Measurements from ENCODE around the gene MLN. TPM values are rescaled to one million over a fixed set of nuclear protein-coding genes. Genes with fewer than 3 reads are reported as not detected.

Gene MLN
- not detected for total RNA-seq

GRCh38 chr6:33803571-33804053, at the start of gene MLN:
TSS of gene MLN (minus strand) at chr6:33804003. CDS start at chr6:33801163, 2,840 bp downstream.
- no peaks in the 10 kb centered on the region for H3K27me3 ChIP-seq
- intact Hi-C loops (cut with DNase I; ENCODE audit: low total_unique reads): no loop called here
- DNase-seq: no peak
- H3K4me1 ChIP-seq: no peaks in the 10 kb centered on the region
- no peak within 1 kb of the TSS for H3K4me3 ChIP-seq
- H3K27ac ChIP-seq: no peak within 1 kb of the TSS
- H3K36me3 ChIP-seq: no peaks in the 10 kb centered on the region
- no peaks in the 10 kb centered on the region for H3K9me3 ChIP-seq
- TF ChIP-seq, protein P1, sequence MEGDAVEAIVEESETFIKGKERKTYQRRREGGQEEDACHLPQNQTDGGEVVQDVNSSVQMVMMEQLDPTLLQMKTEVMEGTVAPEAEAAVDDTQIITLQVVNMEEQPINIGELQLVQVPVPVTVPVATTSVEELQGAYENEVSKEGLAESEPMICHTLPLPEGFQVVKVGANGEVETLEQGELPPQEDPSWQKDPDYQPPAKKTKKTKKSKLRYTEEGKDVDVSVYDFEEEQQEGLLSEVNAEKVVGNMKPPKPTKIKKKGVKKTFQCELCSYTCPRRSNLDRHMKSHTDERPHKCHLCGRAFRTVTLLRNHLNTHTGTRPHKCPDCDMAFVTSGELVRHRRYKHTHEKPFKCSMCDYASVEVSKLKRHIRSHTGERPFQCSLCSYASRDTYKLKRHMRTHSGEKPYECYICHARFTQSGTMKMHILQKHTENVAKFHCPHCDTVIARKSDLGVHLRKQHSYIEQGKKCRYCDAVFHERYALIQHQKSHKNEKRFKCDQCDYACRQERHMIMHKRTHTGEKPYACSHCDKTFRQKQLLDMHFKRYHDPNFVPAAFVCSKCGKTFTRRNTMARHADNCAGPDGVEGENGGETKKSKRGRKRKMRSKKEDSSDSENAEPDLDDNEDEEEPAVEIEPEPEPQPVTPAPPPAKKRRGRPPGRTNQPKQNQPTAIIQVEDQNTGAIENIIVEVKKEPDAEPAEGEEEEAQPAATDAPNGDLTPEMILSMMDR (IDR thresholded peaks at IDR 0.05): no peak
- no peak for TF ChIP-seq POLR2A (IDR thresholded peaks at IDR 0.05)

DNA sequence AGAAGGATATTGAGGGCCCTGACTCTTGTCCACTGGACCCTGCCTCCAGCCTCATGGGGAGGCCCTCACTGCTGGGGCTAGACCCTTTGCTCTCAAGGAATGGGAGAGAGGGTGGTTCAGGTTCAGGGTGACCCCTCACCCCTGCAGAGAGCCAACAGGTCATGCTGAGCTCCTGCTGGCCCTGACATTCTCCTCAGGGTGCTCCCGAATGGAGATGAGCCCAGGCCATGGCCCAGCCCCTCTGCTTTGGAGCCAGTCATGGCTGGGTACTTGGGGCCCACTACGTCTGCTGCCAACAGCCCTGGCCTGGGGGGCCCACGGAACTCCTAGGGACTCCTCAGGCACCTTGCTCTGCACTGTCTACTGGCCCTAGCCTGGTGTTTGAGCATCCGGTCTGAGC, 49.2 kb upstream of the MLN start:
- H3K4me1 ChIP-seq: peaks cover 0 to 3% of the 10 kb centered on the region in 2 donors
- TF ChIP-seq POLR2A (IDR thresholded peaks at IDR 0.05): no peak
- TF ChIP-seq, protein P1 (IDR thresholded peaks at IDR 0.05): no peak
- intact Hi-C loops (cut with DNase I; ENCODE audit: low total_unique reads): no loop called here
- no peaks in the 10 kb centered on the region for H3K36me3 ChIP-seq
- DNase-seq: no peak
- H3K27ac ChIP-seq: no peak overlapping the region
- no peaks in the 10 kb centered on the region for H3K9me3 ChIP-seq
- H3K4me3 ChIP-seq: no peak overlapping the region
- no peaks in the 10 kb centered on the region for H3K27me3 ChIP-seq

- no peak for TF ChIP-seq POLR2A (IDR thresholded peaks at IDR 0.05)
- TF ChIP-seq, protein P1 (IDR thresholded peaks at IDR 0.05): peak; percentile 18 to 39 (median 28)
- no peaks in the 10 kb centered on the region for H3K9me3 ChIP-seq
- intact Hi-C loops (cut with DNase I; ENCODE audit: low total_unique reads): no loop called here
- no peaks in the 10 kb centered on the region for H3K4me1 ChIP-seq
- no peak for DNase-seq
- no peaks in the 10 kb centered on the region for H3K27me3 ChIP-seq
- H3K4me3 ChIP-seq: no peak overlapping the region
- no peak overlapping the region for H3K27ac ChIP-seq
- no peaks in the 10 kb centered on the region for H3K36me3 ChIP-seq
These were observed 48.2 kb upstream of the MLN start for GRCh38 chr6:33851959-33852358.

DNA sequence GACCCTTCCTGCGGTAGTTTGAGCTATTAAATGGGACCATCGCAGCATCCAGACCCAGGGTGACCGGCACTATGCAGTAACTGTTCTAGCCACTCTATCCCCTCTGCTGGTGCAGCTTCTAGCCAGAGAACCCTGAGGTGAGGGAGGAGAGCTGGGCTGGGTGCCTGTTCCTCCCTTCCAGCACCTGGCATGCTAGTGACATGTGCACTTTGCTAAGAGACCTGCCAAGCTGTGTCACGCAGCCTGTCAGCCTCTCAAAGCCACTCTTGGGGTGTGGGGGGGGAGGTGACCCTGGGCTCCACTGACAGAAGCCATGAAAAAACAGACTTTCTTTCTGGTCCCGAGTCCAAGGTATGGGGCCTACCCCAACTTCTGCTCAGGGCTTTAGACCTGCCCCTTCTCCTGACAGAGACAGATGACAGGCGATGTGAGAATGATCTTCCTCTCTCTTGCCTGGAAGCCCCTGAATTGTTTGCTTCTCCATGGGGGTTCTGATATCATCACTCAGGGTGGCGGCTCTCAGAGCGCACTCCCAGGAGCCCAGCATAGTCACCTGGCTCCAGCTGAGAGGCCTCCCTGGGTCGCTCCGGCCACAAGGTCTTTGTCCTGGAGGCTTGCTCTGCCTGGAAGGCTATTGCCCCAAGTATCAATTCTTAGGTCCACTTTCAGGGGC, 47.2 kb upstream of the MLN start:
- Histone ChIP-seq H3K27me3 (no peaks in the 10 kb centered on the region), H3K36me3 (no peaks in the 10 kb centered on the region), H3K4me3 (no peak overlapping the region), H3K4me1 (no peaks in the 10 kb centered on the region), H3K9me3 (no peaks in the 10 kb centered on the region), H3K27ac (no peak overlapping the region)
- no peak for DNase-seq
- no peak for TF ChIP-seq POLR2A (IDR thresholded peaks at IDR 0.05)
- TF ChIP-seq, protein P1 (IDR thresholded peaks at IDR 0.05): no peak
- intact Hi-C loops (cut with DNase I; ENCODE audit: low total_unique reads): no loop called here

- Histone ChIP-seq H3K27me3 (no peaks in the 10 kb centered on the region), H3K9me3 (no peaks in the 10 kb centered on the region), H3K36me3 (no peaks in the 10 kb centered on the region), H3K27ac (no peak overlapping the region), H3K4me1 (no peaks in the 10 kb centered on the region), H3K4me3 (no peak overlapping the region)
- TF ChIP-seq, protein P1 (IDR thresholded peaks at IDR 0.05): no peak
- TF ChIP-seq POLR2A (IDR thresholded peaks at IDR 0.05): no peak
- intact Hi-C loops (cut with DNase I; ENCODE audit: low total_unique reads): no loop called here
- DNase-seq: no peak
These were observed 46.5 kb upstream of the MLN start for GRCh38 chr6:33850296-33850695.

Measured in uterus (tissue), 4 donors.